OCI-LY1 (cell line): ENCODE results near the gene PTPN12.
A peak's percentile ranks its signal among the peaks of the same experiment; 100 is the strongest.
"Not testable (repeated sequence)": the region's sequence is repeated elsewhere in the genome, so short reads cannot be mapped to it uniquely, and the experiment has no call there.

Experiments used
- H2AFZ ChIP-seq: fragments of 200-600 bp; sonication (generic), shearing (Covaris generic); 2 replicates; pipeline ENCODE4 v1.6.0; 2014; ENCODE audit warnings: antibody characterized with exemption, mild to moderate bottlenecking, low read length
- H3F3A ChIP-seq: fragments of 200-600 bp; sonication (generic), shearing (Covaris generic); 2 replicates; pipeline ENCODE4 v1.6.0; 2014; ENCODE audit warnings: mild to moderate bottlenecking, antibody characterized with exemption, low read length, moderate library complexity; ENCODE audit not compliant: insufficient read depth
- H3K27ac ChIP-seq: fragments of 200-600 bp; sonication (generic); 2 replicates; pipeline ENCODE4 v1.5.1; 2014; ENCODE audit warnings: low read length, mixed run types, mild to moderate bottlenecking, low read depth; ENCODE audit not compliant: poor library complexity, severe bottlenecking
- H3K27me3 ChIP-seq: fragments of 200-600 bp; sonication (generic); 2 replicates; pipeline ENCODE4 v1.6.0; 2014; ENCODE audit warnings: antibody characterized with exemption, mild to moderate bottlenecking, low read length, moderate library complexity; ENCODE audit not compliant: insufficient read depth
- H3K36me3 ChIP-seq: fragments of 200-600 bp; sonication (generic); 2 replicates; pipeline ENCODE4 v1.6.1; 2014; ENCODE audit warnings: mild to moderate bottlenecking, antibody characterized with exemption, low read length, moderate library complexity, mixed read lengths; ENCODE audit not compliant: insufficient read depth
- H3K4me1 ChIP-seq: fragments of 200-600 bp; sonication (generic); 2 replicates; pipeline ENCODE4 v1.5.1; 2014; ENCODE audit warnings: mild to moderate bottlenecking, low read length, moderate library complexity; ENCODE audit not compliant: insufficient read depth, severe bottlenecking
- H3K4me2 ChIP-seq: fragments of 200-600 bp; sonication (generic), shearing (Covaris generic); 2 replicates; pipeline ENCODE4 v1.6.1; 2014; ENCODE audit warnings: low read length
- H3K4me3 ChIP-seq: fragments of 200-600 bp; sonication (generic); 2 replicates; pipeline ENCODE4 v1.5.1; 2014; ENCODE audit warnings: low read length, low read depth, mild to moderate bottlenecking, mixed read lengths; ENCODE audit not compliant: poor library complexity, severe bottlenecking
- H3K79me2 ChIP-seq: fragments of 200-600 bp; shearing (Covaris generic); 2 replicates; pipeline ENCODE4 v1.6.1; 2016; ENCODE audit warnings: mixed run types, low read length, mixed read lengths; ENCODE audit not compliant: insufficient read depth
- H3K9ac ChIP-seq: fragments of 200-600 bp; sonication (generic), shearing (Covaris generic); 2 replicates; pipeline ENCODE4 v1.6.1; 2014; ENCODE audit warnings: mild to moderate bottlenecking, low read length, mixed read lengths
- H3K9me2 ChIP-seq: fragments of 200-600 bp; sonication (generic), shearing (Covaris generic); 2 replicates; pipeline ENCODE4 v1.6.1; 2014; ENCODE audit warnings: low read depth, mild to moderate bottlenecking, low read length, mixed read lengths
- H3K9me3 ChIP-seq: fragments of 200-600 bp; shearing (Covaris generic); 2 replicates; pipeline ENCODE4 v1.6.1; 2014; ENCODE audit warnings: low read length, mixed read lengths
- H4K20me1 ChIP-seq: fragments of 200-600 bp; sonication (generic), shearing (Covaris generic); 2 replicates; pipeline ENCODE4 v1.6.0; 2016; ENCODE audit warnings: mild to moderate bottlenecking, low read length; ENCODE audit not compliant: insufficient read depth
- EZH2 ChIP-seq: fragments of 200-600 bp; sonication (generic), shearing (Covaris generic); IDR thresholded peaks from 2 replicates; pipeline ENCODE4 v1.8.0; 2017; ENCODE audit warnings: borderline replicate concordance, mixed run types, mild to moderate bottlenecking, antibody characterized with exemption, low read length, moderate library complexity, mixed read lengths
- TF ChIP-seq, protein P1 (sequence below): fragments of 200-600 bp; sonication (generic), shearing (Covaris generic); IDR thresholded peaks from 2 replicates; pipeline ENCODE4 v1.5.1; 2017; ENCODE audit warnings: mild to moderate bottlenecking, antibody characterized with exemption, low read length, moderate library complexity, mixed read lengths

PTPN12 gene

DNA sequence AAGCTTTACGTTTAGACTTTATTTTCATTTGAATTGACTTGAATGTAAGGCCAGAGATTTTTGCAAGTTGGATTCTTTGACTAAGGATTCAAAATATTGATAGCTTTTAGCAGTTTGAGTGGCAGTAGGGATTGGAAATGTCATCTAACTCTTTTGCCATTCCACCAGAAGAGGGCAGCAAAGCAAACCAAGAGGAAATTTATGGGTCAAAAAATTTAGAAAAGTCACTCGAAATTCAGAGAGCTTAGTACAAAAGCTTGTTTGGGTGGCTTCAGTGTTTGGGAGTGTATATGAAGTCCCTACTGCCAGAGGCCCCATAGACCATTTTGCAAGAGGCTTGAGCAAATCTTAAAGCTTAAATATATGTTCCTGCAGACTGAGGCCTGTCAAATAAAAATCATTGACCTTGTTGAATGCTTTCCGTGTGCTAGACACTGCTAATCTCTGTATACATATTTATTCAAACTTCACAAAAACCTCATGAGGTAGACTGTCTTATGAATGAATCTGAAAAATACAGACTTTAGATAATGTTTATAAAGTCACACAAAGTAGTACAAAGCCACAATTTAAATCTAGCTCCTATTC lies 114.6 kb downstream of the PTPN12 start:
- H3K4me1 ChIP-seq: no peaks in the 10 kb centered on the region
- no peaks in the 10 kb centered on the region for H3F3A ChIP-seq
- no peak overlapping the region for H3K4me2 ChIP-seq
- no peaks in the 10 kb centered on the region for H3K27me3 ChIP-seq
- no peaks in the 10 kb centered on the region for H3K36me3 ChIP-seq
- H3K9me2 ChIP-seq: no peaks in the 10 kb centered on the region
- no peaks in the 10 kb centered on the region for H4K20me1 ChIP-seq
- no peak for TF ChIP-seq EZH2
- TF ChIP-seq, protein P1, sequence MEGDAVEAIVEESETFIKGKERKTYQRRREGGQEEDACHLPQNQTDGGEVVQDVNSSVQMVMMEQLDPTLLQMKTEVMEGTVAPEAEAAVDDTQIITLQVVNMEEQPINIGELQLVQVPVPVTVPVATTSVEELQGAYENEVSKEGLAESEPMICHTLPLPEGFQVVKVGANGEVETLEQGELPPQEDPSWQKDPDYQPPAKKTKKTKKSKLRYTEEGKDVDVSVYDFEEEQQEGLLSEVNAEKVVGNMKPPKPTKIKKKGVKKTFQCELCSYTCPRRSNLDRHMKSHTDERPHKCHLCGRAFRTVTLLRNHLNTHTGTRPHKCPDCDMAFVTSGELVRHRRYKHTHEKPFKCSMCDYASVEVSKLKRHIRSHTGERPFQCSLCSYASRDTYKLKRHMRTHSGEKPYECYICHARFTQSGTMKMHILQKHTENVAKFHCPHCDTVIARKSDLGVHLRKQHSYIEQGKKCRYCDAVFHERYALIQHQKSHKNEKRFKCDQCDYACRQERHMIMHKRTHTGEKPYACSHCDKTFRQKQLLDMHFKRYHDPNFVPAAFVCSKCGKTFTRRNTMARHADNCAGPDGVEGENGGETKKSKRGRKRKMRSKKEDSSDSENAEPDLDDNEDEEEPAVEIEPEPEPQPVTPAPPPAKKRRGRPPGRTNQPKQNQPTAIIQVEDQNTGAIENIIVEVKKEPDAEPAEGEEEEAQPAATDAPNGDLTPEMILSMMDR: peak; percentile 91
- H3K4me3 ChIP-seq: no peak overlapping the region
- peak overlapping the region; percentile 16; the same call in 1 of the 2 replicates for H2AFZ ChIP-seq
- H3K79me2 ChIP-seq: no peaks in the 10 kb centered on the region
- H3K9ac ChIP-seq: no peak overlapping the region
- H3K27ac ChIP-seq: no peak overlapping the region
- H3K9me3 ChIP-seq: no peaks in the 10 kb centered on the region

DNA sequence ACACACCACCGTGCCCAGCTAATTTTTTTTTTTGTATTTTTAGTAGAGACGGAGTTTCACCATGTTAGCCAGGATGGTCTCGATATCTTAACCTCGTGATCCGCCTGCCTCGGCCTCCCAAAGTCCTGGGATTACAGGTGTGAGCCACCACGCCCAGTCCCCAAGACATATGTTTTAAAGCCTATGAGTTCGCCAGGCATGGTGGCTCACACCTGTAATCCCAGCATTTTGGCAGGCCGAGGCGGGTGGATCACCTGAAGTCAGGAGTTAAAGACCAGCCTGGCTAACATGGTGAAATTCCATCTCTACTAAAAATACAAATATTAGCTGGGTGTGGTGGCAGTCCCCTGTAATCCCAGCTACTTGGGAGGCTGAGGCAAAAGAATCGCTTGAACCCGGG lies 115.7 kb downstream of the PTPN12 start:
- H2AFZ ChIP-seq, H3K9me2 ChIP-seq, H3F3A ChIP-seq, H3K79me2 ChIP-seq, H3K27ac ChIP-seq, H3K9ac ChIP-seq, H3K4me1 ChIP-seq, H3K36me3 ChIP-seq, H3K4me2 ChIP-seq, H3K27me3 ChIP-seq, H3K9me3 ChIP-seq, H4K20me1 ChIP-seq, H3K4me3 ChIP-seq: not testable (repeated sequence)

DNA sequence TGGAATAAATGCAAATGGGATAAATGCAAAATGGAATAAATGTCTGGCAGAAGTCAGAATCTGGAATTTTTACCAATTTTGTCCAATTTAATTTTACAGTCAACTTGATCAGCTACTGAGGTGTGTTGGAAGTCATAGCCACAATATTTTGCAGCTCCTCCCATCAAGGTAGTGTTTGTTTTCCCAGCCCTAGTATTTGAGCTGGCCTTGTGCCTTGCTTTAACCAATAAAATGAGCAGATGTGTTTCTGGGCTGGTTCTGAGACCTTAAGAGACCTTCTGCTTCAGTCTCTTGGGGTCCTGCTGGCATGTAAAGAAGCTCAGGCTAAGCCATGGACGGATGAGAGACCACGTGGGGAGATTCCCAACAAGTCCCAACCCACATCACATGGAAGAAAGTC lies 116.5 kb downstream of the PTPN12 start:
- Histone ChIP-seq H3K27ac (no peak overlapping the region), H3K4me1 (no peaks in the 10 kb centered on the region), H3K9ac (no peak overlapping the region), H2AFZ (no peak overlapping the region), H3K9me3 (no peaks in the 10 kb centered on the region), H3K27me3 (no peaks in the 10 kb centered on the region), H3K4me2 (no peak overlapping the region), H3K36me3 (no peaks in the 10 kb centered on the region), H4K20me1 (no peaks in the 10 kb centered on the region), H3K79me2 (no peaks in the 10 kb centered on the region), H3K9me2 (no peaks in the 10 kb centered on the region), H3K4me3 (no peak overlapping the region), H3F3A (no peaks in the 10 kb centered on the region)
- TF ChIP-seq EZH2: no peak
- TF ChIP-seq, protein P1: no peak

DNA sequence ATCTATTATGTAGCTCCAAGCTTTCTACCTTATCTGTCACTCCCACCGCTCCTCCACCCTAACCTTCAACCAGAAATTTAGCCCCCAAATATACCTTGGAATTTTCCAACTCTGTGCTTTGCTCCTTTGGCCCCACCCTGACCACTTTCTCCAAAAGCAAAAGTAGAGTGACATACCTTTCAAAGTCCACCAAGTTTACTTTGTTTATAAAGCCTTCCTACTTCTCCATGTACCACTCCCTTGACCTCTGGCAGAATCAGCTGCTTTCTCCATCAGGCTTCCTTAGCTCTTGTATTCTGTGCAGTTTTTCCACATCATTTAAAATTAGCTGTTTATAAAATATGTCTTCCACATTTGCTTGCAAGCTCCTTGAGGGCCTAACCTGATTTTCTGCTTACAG lies 118.3 kb downstream of the PTPN12 start:
- Histone ChIP-seq H3K36me3 (no peaks in the 10 kb centered on the region), H3K9ac (no peak overlapping the region), H2AFZ (no peak overlapping the region), H3K9me2 (no peaks in the 10 kb centered on the region), H3K4me2 (no peak overlapping the region), H3F3A (no peaks in the 10 kb centered on the region), H3K4me3 (no peak overlapping the region), H3K27ac (no peak overlapping the region), H3K9me3 (no peaks in the 10 kb centered on the region), H3K4me1 (no peaks in the 10 kb centered on the region), H3K27me3 (no peaks in the 10 kb centered on the region), H3K79me2 (no peaks in the 10 kb centered on the region), H4K20me1 (no peaks in the 10 kb centered on the region)
- TF ChIP-seq, protein P1: no peak
- TF ChIP-seq EZH2: no peak
